Measurements from ENCODE around the gene THBD.

THBD gene

DNA sequence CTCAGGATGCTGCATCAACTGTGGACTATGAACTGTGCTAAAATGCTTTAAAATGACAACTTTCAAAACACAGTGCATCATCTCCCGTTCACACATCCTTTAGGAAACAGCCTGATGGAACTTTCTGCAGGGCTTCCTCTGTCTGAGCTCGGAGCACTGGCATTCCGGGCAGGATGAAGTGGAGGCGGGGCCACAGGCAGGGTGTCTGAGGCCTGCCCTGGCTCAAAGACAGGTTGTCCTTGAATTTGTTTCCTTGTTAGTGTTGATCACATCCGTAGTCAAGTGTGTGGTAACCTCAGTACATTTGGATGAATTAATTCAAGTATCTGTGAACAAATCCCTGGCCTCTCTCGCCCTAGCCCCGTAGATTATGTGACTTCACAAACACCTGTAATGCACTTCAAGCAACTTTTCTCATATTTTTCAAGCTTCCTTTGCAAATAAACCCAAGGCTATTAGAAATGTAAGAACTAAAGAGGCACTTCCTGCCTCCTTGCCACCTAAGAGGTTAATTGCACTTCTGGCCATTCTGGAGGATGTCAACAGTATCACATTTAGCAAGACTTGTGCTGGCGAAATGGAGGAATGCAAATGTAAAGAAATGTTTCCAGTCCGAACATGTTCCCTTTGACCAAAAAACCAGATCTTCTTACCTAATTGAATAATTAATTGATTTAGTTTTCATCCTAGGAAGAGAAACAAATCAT lies 33.5 kb upstream of the THBD start:
- in situ Hi-C loops (cut with HindIII; ENCODE audit: low pct_unique_long_range_greater_than_20kb, low sequenced_read_pairs), result no loop called here
- no peak for DNase-seq (ENCODE audit: low read depth in 1 of 2, low spot score in 1 of 2)
- TF ChIP-seq JUND (IDR thresholded peaks at IDR 0.05; ENCODE audit: low read depth), result no peak

DNA sequence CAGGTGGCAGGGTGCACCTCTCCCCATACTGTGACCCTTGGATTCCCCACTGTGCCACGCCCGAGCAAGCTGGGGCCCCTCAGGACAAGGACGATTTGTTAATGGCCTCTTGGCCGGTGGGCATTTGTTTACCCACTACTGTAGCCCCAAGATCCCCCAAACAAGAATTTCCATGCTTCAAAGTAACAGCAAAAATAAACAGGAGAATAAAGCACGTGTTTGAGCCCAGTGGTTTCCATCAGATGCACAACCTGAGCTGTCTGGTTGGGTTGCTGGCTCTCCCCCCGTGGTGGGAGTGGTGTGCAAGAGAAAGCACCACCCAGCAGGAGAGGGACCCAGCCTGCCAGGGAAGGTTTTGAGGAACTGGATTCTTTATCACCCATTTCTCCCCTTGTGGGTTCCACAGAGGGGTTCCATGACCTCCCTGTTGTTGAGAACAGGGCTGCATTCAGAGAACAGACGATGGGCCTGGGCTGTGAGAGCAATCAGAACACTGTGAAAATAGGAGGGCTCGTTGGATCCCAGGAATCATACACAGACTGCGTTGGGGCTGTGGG lies 31.9 kb upstream of the THBD start:
- TF ChIP-seq JUND (IDR thresholded peaks at IDR 0.05; ENCODE audit: low read depth), result no peak
- in situ Hi-C loops (cut with HindIII; ENCODE audit: low pct_unique_long_range_greater_than_20kb, low sequenced_read_pairs), result no loop called here
- no peak for DNase-seq (ENCODE audit: low read depth in 1 of 2, low spot score in 1 of 2)

DNA sequence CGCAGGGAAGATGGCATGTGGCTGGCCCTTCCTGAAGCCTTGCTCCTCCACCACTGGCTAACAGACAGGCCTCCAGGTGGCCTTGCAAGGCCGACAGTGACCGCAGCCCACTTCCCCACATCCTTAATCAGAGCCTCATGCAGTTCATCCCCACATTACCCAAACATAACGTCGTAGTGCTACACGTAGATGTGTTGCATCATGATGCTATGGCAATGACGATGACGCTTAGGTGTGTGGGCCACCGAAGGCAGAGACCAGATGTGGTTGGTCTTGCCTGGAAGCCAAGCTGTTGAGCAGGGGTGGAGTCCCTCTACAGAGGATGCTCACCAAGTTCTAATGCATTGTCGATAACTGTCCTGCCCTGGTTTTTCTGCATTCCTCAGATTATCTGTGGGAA lies 31.0 kb upstream of the THBD start:
- TF ChIP-seq JUND (IDR thresholded peaks at IDR 0.05; ENCODE audit: low read depth), result no peak
- no peak for DNase-seq (ENCODE audit: low read depth in 1 of 2, low spot score in 1 of 2)
- in situ Hi-C loops (cut with HindIII; ENCODE audit: low pct_unique_long_range_greater_than_20kb, low sequenced_read_pairs), result no loop called here

DNA sequence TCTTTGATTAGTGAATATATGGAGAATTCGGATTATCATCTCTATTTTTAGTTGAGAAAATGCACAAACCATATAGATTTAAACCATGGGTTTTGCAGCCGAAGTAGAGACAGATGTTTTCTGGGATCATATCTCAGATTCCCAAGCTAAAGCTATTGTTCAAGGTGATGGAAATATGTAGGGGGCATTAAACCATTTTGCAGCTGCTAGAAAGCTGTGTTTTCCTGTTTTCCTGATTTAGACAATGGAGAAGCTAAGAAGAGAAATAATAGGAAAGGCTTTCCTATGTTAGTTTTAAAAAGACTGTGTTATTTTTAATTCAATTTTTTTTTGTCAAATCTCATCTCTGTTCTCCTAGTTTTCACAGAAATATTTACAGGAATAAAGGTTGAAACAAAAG lies 30.5 kb upstream of the THBD start:
- in situ Hi-C loops (cut with HindIII; ENCODE audit: low pct_unique_long_range_greater_than_20kb, low sequenced_read_pairs), result no loop called here
- DNase-seq (ENCODE audit: low read depth in 1 of 2, low spot score in 1 of 2), result no peak
- no peak for TF ChIP-seq JUND (IDR thresholded peaks at IDR 0.05; ENCODE audit: low read depth)

DNA sequence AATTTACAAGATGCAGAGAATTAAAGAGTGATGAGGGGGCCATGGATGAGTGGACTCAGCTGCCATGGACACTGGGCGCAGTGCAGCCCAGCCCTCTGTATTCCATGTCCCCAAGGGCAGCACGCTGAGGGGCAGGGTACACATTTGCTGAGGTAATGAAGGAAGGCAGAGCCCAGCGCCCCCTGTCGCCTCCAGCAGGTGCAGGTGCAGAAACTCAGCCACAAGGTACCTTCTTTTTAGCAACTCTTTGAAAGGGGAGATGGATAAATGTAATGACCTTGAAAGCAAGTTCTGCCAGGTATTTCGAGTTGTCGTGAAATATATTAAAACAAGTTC lies 29.5 kb upstream of the THBD start:
- in situ Hi-C loops (cut with HindIII; ENCODE audit: low pct_unique_long_range_greater_than_20kb, low sequenced_read_pairs), result no loop called here
- no peak for DNase-seq (ENCODE audit: low read depth in 1 of 2, low spot score in 1 of 2)

DNA sequence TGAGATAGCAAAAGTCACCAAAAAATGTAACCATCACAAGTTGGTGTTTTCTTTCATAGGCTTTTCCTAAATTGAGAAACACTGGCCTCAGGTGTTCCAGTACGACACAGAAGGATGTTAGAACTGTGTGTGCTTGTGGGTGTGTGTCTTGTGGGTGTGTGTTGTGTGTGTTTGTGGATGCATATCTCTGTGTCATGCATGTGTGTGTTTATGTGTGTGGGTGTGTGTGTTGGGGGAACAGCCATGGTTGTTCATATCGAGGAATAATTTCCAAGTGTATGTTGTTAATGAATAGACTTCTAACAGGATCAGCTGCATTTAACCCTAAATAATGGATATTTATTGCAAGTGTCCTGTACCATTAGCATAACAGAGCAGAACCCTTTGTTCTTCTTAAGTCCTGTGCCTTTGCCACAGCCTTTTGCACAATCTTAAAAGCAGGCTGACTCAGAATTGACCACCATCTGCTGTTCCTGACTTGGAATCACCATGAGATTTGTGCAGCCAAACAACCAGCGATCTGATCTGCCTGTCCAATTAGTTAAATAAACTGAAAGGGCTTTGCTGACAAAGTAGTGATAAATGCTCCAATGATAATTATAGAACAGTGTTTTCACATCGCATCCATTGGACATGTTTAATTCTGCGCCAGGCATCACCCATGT lies 29.0 kb upstream of the THBD start:
- in situ Hi-C loops (cut with HindIII; ENCODE audit: low pct_unique_long_range_greater_than_20kb, low sequenced_read_pairs), result no loop called here
- no peak for DNase-seq (ENCODE audit: low read depth in 1 of 2, low spot score in 1 of 2)
- TF ChIP-seq JUND (IDR thresholded peaks at IDR 0.05; ENCODE audit: low read depth), result no peak

More for the DNA sequence above, 29.5 kb upstream of the THBD start:
- no peak for TF ChIP-seq JUND (IDR thresholded peaks at IDR 0.05; ENCODE audit: low read depth)

DNA sequence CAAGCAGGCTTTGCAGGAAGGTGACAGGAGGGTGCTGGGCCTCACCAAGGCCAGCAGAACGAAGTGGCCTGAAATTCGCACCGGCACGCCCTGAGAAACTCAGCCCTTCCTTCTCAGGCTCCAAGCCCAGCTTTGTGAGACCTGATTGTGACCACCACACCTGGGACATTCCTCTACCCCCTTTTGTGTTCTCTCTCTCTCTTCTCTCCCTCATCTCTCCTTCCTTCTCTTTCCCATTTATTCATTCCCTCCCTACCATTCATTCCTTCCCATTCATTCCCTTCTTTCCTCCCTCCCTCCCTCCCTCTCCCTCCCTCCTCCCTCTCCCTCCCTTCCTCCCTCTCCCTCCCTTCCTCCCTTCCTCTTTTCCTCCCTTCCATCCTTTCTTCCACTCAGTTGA lies 27.8 kb upstream of the THBD start:
- TF ChIP-seq JUND (IDR thresholded peaks at IDR 0.05; ENCODE audit: low read depth), result no peak
- DNase-seq (ENCODE audit: low read depth in 1 of 2, low spot score in 1 of 2), result no peak
- in situ Hi-C loops (cut with HindIII; ENCODE audit: low pct_unique_long_range_greater_than_20kb, low sequenced_read_pairs), result no loop called here

DNA sequence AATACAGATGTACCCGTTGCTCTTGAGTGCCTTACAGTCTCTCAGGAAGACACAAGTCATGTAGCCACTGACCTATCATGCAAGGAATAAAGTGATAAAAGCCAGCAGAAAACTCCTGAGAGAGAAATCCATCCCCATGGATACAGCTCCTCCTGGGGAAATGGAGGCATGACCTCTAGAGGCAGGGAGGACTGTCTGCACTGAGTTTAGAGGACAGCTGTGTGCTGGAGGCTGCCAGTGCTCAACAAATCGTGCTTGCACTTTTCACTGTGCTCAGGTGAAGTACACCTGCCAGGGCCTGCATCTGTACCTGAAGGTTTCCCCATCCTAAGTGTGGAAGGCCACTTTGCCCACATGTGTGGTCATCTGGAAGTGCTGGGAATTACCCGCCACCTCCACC lies 24.6 kb upstream of the THBD start:
- in situ Hi-C loops (cut with HindIII; ENCODE audit: low pct_unique_long_range_greater_than_20kb, low sequenced_read_pairs), result no loop called here
- TF ChIP-seq JUND (IDR thresholded peaks at IDR 0.05; ENCODE audit: low read depth), result no peak
- DNase-seq (ENCODE audit: low read depth in 1 of 2, low spot score in 1 of 2), result no peak

DNA sequence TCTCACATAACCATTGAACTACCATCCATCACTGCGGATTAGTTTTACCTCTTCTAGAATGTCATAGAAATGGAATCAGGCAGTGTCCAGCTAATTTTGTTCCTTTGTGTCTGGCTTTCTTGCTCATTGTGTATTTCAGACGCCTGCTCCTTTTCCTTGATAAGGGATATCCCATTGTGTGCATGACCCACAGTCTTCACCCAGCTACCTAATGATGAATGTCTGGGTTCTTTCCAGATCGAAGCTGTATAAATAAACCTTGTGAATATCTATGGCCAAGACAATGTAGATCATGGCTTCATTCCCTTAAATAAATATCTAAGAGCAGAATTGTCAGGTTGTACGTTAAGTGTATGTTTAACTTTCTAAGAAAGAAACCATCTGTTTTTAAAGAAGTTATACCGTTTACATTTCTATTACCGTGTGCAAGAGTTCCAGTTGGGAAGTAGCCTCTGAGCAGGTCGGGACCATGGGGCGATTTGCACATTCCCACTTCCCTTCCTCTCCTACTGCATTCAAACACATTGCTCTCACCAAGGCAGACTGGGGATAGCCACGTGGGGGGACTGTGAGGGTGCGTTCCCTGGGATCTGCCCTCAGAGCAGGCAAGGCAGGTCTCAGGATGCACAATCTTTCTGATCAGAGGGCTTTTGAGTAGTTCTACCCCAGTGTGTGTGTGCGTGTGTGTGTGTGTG lies 23.6 kb upstream of the THBD start:
- in situ Hi-C loops (cut with HindIII; ENCODE audit: low pct_unique_long_range_greater_than_20kb, low sequenced_read_pairs), result no loop called here
- no peak for TF ChIP-seq JUND (IDR thresholded peaks at IDR 0.05; ENCODE audit: low read depth)

DNA sequence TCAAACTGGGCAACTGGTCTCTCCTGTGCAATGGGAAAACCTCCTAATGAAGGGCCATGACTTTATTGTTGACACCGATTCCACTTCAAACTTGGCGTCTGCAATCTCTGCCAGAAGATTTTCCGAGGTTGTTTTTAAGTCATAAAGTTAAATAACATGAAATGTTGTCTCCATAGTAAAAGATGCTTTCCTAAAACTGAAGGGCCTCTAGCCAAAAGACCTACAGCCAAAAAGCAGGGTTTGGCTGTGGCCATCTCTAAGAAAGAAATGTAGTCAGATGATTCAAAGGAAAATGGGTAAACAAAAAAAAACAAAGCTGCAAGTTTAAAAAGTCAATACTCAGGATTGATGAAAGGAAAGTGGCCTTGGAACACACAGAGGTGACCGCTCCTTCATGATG lies 22.5 kb upstream of the THBD start:
- no peak for TF ChIP-seq JUND (IDR thresholded peaks at IDR 0.05; ENCODE audit: low read depth)
- DNase-seq (ENCODE audit: low read depth in 1 of 2, low spot score in 1 of 2), result no peak
- in situ Hi-C loops (cut with HindIII; ENCODE audit: low pct_unique_long_range_greater_than_20kb, low sequenced_read_pairs), result no loop called here

More for the DNA sequence above, 23.6 kb upstream of the THBD start:
- DNase-seq (ENCODE audit: low read depth in 1 of 2, low spot score in 1 of 2), result no peak

DNA sequence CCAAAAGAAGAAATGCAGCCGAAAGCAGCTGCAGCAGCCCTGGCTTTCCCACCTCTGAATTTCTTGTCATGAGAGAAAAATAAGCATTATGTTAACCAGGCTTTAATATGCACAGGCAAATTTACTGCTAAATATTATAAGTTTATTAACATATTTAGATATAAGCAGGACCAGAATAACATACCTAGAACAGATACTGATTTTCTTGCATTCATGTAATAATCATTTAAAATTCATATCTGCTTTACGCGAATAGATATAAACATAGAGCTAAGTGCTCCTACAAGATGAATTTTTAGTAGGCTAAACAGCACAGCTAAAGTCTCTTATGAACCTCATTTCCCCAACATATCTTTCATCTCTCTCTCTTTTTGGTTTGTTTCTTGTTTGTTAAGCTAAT lies 21.9 kb upstream of the THBD start:
- in situ Hi-C loops (cut with HindIII; ENCODE audit: low pct_unique_long_range_greater_than_20kb, low sequenced_read_pairs), result no loop called here
- TF ChIP-seq JUND (IDR thresholded peaks at IDR 0.05; ENCODE audit: low read depth), result no peak
- DNase-seq (ENCODE audit: low read depth in 1 of 2, low spot score in 1 of 2), result no peak

DNA sequence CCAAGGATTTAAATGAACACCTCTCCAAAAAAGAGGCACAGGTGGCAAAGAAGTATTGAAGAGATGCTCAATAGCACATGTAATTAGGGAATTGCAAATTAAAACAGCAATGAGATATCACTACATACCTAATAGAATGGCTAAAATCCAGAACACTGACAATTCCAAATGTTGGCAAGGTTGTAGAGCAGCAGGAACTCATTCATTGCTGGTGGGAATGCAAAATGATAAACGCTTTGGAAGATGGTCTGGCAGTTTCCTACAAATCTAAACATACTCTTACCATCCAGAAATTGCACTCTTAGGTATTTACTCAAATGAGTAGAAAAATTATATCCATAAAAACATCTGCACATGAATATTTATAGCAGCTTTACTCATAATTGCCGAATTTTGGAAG lies 19.6 kb upstream of the THBD start:
- in situ Hi-C loops (cut with HindIII; ENCODE audit: low pct_unique_long_range_greater_than_20kb, low sequenced_read_pairs), result no loop called here
- no peak for DNase-seq (ENCODE audit: low read depth in 1 of 2, low spot score in 1 of 2)
- TF ChIP-seq JUND (IDR thresholded peaks at IDR 0.05; ENCODE audit: low read depth), result no peak

DNA sequence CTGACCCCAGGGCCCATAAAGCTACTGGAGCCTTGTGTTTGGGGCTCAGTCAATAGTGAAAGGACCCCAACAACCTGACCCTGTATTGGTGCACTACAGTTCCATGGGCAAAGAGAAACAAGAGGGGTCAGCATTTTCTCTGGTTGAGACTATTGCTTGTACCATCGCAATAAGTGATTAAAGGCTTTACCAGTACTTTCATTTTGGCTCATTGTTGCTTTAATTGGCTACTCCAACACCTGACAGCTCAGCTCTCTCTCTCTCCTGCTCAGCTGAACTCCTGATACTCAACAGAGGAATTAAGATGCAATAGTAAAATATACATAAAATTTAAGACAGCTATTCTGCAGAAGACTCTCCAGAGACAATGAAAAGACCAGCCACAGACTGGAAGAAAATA lies 18.8 kb upstream of the THBD start:
- no peak for DNase-seq (ENCODE audit: low read depth in 1 of 2, low spot score in 1 of 2)
- no peak for TF ChIP-seq JUND (IDR thresholded peaks at IDR 0.05; ENCODE audit: low read depth)
- in situ Hi-C loops (cut with HindIII; ENCODE audit: low pct_unique_long_range_greater_than_20kb, low sequenced_read_pairs), result no loop called here

Data from T47D (cell line).